Keratinocyte (primary cell): ENCODE results near the gene CTNNA2. TPM values are rescaled to one million over a fixed set of nuclear protein-coding genes. Genes with fewer than 3 reads are reported as not detected.

Source experiments
- DNase-seq: peaks from one replicate; pipeline ENCODE4 v3.0.0-alpha.2; 2011; ENCODE audit warnings: low read depth, missing footprints, low spot score
- FAIRE-seq: peaks from 2 replicates; lab custom pipeline; 2011; peaks lifted over from hg19 to GRCh38; lab: Jason Lieb, UNC
- H2AFZ ChIP-seq: 2 replicates; pipeline ENCODE4 v1.6.0; 2012; ENCODE audit warnings: low read length, control low read depth, inconsistent platforms; ENCODE audit not compliant: control insufficient read depth
- H3K27ac ChIP-seq: 2 replicates; pipeline ENCODE4 v1.5.1; 2011; ENCODE audit warnings: low read length; ENCODE audit not compliant: control insufficient read depth, insufficient read depth
- H3K27me3 ChIP-seq: 3 replicates; pipeline ENCODE4 v1.6.0; 2011; ENCODE audit warnings: low read length; ENCODE audit not compliant: control insufficient read depth, insufficient read depth; ENCODE audit errors: extremely low read depth
- H3K36me3 ChIP-seq, 2 experiments: 2 replicates in 1 of 2; 3 replicates in 1 of 2; pipeline ENCODE4 v1.5.1; 2011; ENCODE audit warnings: low read length in 2 of 2, mild to moderate bottlenecking in 1 of 2; ENCODE audit not compliant: control insufficient read depth in 2 of 2, insufficient read depth in 2 of 2; ENCODE audit errors: extremely low read depth in 1 of 2
- H3K4me1 ChIP-seq: 3 replicates; pipeline ENCODE4 v1.5.1; 2011; ENCODE audit warnings: low read length; ENCODE audit not compliant: control insufficient read depth, insufficient read depth; ENCODE audit errors: extremely low read depth
- H3K4me2 ChIP-seq: 3 replicates; pipeline ENCODE4 v1.6.0; 2011; ENCODE audit warnings: low read depth, low read length; ENCODE audit not compliant: control insufficient read depth, insufficient read depth; ENCODE audit errors: extremely low read depth
- H3K4me3 ChIP-seq, 3 experiments: fragments of 200-600 bp in 1 of 3; sonication (generic) in 1 of 3; 2 replicates in 2 of 3; 3 replicates in 1 of 3; pipeline ENCODE4 v1.5.1; 2011 to 2016; ENCODE audit warnings: low read length in 3 of 3, mild to moderate bottlenecking in 3 of 3, control low read depth in 2 of 3, inconsistent platforms in 1 of 3, low read depth in 1 of 3, mixed read lengths in 1 of 3, mixed run types in 1 of 3, moderate library complexity in 1 of 3; ENCODE audit not compliant: control insufficient read depth in 2 of 3, insufficient read depth in 2 of 3; ENCODE audit errors: extremely low read depth in 1 of 3
- H3K79me2 ChIP-seq: 2 replicates; pipeline ENCODE4 v1.6.0; 2012; ENCODE audit warnings: low read length; ENCODE audit not compliant: control insufficient read depth, insufficient read depth
- H3K9ac ChIP-seq: 3 replicates; pipeline ENCODE4 v1.6.0; 2011; ENCODE audit warnings: low read length; ENCODE audit not compliant: control insufficient read depth, insufficient read depth; ENCODE audit errors: extremely low read depth
- H3K9me1 ChIP-seq: 3 replicates; pipeline ENCODE4 v1.6.0; 2011; ENCODE audit warnings: low read length; ENCODE audit not compliant: control insufficient read depth, insufficient read depth; ENCODE audit errors: extremely low read depth
- H3K9me3 ChIP-seq: 2 replicates; pipeline ENCODE4 v1.5.1; 2012; ENCODE audit warnings: low read depth, low read length; ENCODE audit not compliant: control insufficient read depth
- H4K20me1 ChIP-seq: 3 replicates; pipeline ENCODE4 v1.6.0; 2011; ENCODE audit warnings: low read length; ENCODE audit not compliant: control insufficient read depth, insufficient read depth; ENCODE audit errors: extremely low read depth
- CTCF ChIP-seq, 3 experiments: IDR thresholded peaks in 1 of 3; conservative IDR thresholded peaks in 1 of 3; optimal IDR thresholded peaks in 1 of 3; 2 replicates in 2 of 3; 3 replicates in 1 of 3; pipeline versions ENCODE3 to v1.5.1; 2011; ENCODE audit warnings: low read length in 3 of 3, mild to moderate bottlenecking in 3 of 3, moderate library complexity in 2 of 3, control low read depth in 1 of 3, inconsistent platforms in 1 of 3; ENCODE audit not compliant: insufficient read depth in 2 of 3; ENCODE audit errors: extremely low read depth in 1 of 3
- EZH2 ChIP-seq: IDR thresholded peaks from one replicate; pipeline ENCODE4 v1.6.1; 2012; ENCODE audit warnings: inconsistent platforms, mild to moderate bottlenecking, low read length, moderate library complexity
- dilution Hi-C: fragments of 300-500 bp; cut with MboI; formaldehyde crosslinking; loops from one replicate; pipeline ENCODE4 v1.7.0; 2020; ENCODE audit warnings: low sequenced_read_pairs; ENCODE audit not compliant: extremely low pct_ligation_motif_present
- polyA plus RNA-seq, 5 experiments: library from polyadenylated mRNA; depleted of rRNA in 3 of 5; stranded (reverse) in 3 of 5; stranded (forward) in 1 of 5; unstranded in 1 of 5; fragments of >200 nt; gene quantifications; 1 replicate in 1 of 5; 2 replicates in 3 of 5; 3 replicates in 1 of 5; pipeline versions ENCODE4 v1.2.1 to v1.2.3, GENCODE V29; 2011 to 2012; ENCODE audit warnings: missing spikeins in 2 of 5, low read depth in 1 of 5, low replicate concordance in 1 of 5

The CTNNA2 gene
- polyA plus RNA-seq, 1 donor (not counting 4 experiments of a cell fraction or from before 2014, with no cell fraction given) = not detected

DNA sequence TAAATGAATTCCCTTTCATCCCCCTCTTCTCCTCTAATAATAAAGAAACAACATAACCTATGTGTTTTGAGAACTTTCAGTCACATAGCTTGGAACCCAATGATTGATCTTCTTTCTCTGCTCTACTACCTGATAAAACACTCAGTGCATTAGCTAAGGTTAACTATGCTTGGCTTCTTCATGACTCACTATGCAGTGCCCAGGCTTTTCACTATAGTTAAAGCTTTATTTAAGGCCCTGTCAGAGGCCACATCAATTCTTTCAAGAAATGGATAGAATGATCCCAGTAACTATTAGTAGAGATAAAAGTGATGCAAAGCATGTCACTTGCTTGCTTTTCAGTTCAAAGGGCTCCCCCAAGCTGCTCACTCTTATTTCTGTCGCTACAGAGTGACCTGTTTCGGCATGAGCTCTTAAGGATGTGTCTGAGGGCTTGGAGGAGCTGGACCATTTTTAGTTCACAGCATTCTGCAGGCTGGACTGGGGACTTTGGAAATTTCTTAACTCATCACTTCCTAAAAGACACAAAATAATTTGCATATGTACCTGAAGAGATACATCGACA is 407.7 kb downstream of the CTNNA2 start:
- Histone ChIP-seq H3K4me3 (no peak overlapping the region), H3K9me3 (peaks cover 2% of the 10 kb centered on the region), H3K27me3 (no peaks in the 10 kb centered on the region), H3K4me1 (no peaks in the 10 kb centered on the region), H3K4me2 (no peak overlapping the region), H4K20me1 (no peaks in the 10 kb centered on the region), H3K9ac (no peak overlapping the region), H3K79me2 (no peaks in the 10 kb centered on the region), H3K36me3 (no peaks in the 10 kb centered on the region), H3K27ac (no peak overlapping the region), H3K9me1 (no peaks in the 10 kb centered on the region), H2AFZ (no peak overlapping the region)
- FAIRE-seq (no peak), DNase-seq (no peak)
- no peak for TF ChIP-seq CTCF (optimal IDR thresholded peaks at IDR 0.05 in 1 of 3, IDR thresholded peaks at IDR 0.05 in 1 of 3, conservative IDR thresholded peaks at IDR 0.05 in 1 of 3; ENCODE audit: extremely low read depth in 1 of 3, insufficient read depth in 2 of 3, low read length in 3 of 3)
- no peak for TF ChIP-seq EZH2
- dilution Hi-C loops = no loop called here

DNA sequence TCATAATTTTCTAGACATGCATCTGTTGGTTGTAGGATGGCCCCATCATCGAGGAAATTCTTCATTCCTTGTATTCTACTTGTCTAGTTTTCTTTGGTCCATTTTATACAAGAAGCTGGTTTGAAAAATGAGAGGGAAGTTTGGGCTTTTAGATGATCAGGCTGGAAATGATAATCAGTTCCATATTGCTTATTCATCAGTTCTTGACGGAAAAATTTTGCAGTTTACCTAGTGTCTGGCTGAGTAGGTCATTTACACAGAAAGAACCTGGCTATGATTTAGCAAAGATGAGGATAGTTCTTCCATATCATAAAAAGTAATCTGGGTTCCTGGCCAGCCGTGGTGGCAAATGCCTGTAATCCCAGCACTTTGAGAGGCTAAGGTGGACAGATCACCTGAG is 416.8 kb downstream of the CTNNA2 start:
- no peak for TF ChIP-seq EZH2
- TF ChIP-seq CTCF (optimal IDR thresholded peaks at IDR 0.05 in 1 of 3, IDR thresholded peaks at IDR 0.05 in 1 of 3, conservative IDR thresholded peaks at IDR 0.05 in 1 of 3; ENCODE audit: extremely low read depth in 1 of 3, insufficient read depth in 2 of 3, low read length in 3 of 3) = no peak
- DNase-seq (no peak), FAIRE-seq (no peak)
- dilution Hi-C loops = no loop called here
- no peak overlapping the region for H3K27ac ChIP-seq
- no peaks in the 10 kb centered on the region for H3K27me3 ChIP-seq
- no peaks in the 10 kb centered on the region for H3K4me1 ChIP-seq
- no peaks in the 10 kb centered on the region for H3K36me3 ChIP-seq
- no peaks in the 10 kb centered on the region for H3K9me1 ChIP-seq
- no peaks in the 10 kb centered on the region for H4K20me1 ChIP-seq
- no peak overlapping the region for H3K4me2 ChIP-seq
- no peaks in the 10 kb centered on the region for H3K9me3 ChIP-seq
- H3K4me3 ChIP-seq = no peak overlapping the region
- H2AFZ ChIP-seq = no peak overlapping the region
- H3K79me2 ChIP-seq = no peaks in the 10 kb centered on the region
- H3K9ac ChIP-seq = no peak overlapping the region
